Retina (tissue), 1 donor: ENCODE results near the gene ASRGL1.
A peak's percentile ranks its signal among the peaks of the same experiment; 100 is the strongest.

ENCODE experiments used
- DNase-seq: peaks from one replicate; pipeline ENCODE4 v3.0.0-alpha.2; 2016

The ASRGL1 gene

GRCh38 chr11:62394825-62395538 is 57.7 kb downstream of the ASRGL1 start:
- peak; percentile 90 for DNase-seq

GRCh38 chr11:62395885-62396551 is 58.8 kb downstream of the ASRGL1 start:
- DNase-seq: no peak

- DNase-seq: no peak
Measured at GRCh38 chr11:62398011-62398994, 61.1 kb downstream of the ASRGL1 start.

- no peak for DNase-seq
Measured at GRCh38 chr11:62399172-62399877, 62.1 kb downstream of the ASRGL1 start.

GRCh38 chr11:62399878-62400266 is 62.6 kb downstream of the ASRGL1 start:
- no peak for DNase-seq

- DNase-seq: no peak
Measured at GRCh38 chr11:62400281-62400680, 63.0 kb downstream of the ASRGL1 start.

- no peak for DNase-seq
Measured at GRCh38 chr11:62400760-62401159, 63.5 kb downstream of the ASRGL1 start.

- DNase-seq: no peak
Measured at GRCh38 chr11:62401356-62401755, 64.1 kb downstream of the ASRGL1 start.

GRCh38 chr11:62401811-62402210 is 64.6 kb downstream of the ASRGL1 start:
- DNase-seq: no peak

GRCh38 chr11:62402226-62402959 is 65.1 kb downstream of the ASRGL1 start:
- no peak for DNase-seq

- no peak for DNase-seq
Measured at GRCh38 chr11:62402960-62403730, 65.9 kb downstream of the ASRGL1 start.

- no peak for DNase-seq
Measured at GRCh38 chr11:62404435-62404834, 67.2 kb downstream of the ASRGL1 start.

GRCh38 chr11:62404901-62405300 is 67.7 kb downstream of the ASRGL1 start:
- no peak for DNase-seq

GRCh38 chr11:62406034-62406433 is 68.8 kb downstream of the ASRGL1 start:
- no peak for DNase-seq

GRCh38 chr11:62409831-62410230 is 72.6 kb downstream of the ASRGL1 start:
- DNase-seq: no peak

GRCh38 chr11:62410972-62411371 is 73.7 kb downstream of the ASRGL1 start:
- DNase-seq: no peak

GRCh38 chr11:62411524-62411923 is 74.3 kb downstream of the ASRGL1 start:
- DNase-seq: no peak

- DNase-seq: no peak
Measured at GRCh38 chr11:62413060-62413696, 75.9 kb downstream of the ASRGL1 start.

- DNase-seq: no peak
Measured at GRCh38 chr11:62416596-62416995, 79.3 kb downstream of the ASRGL1 start.

- no peak for DNase-seq
Measured at GRCh38 chr11:62418136-62418535, 80.9 kb downstream of the ASRGL1 start.

GRCh38 chr11:62418733-62419132 is 81.5 kb downstream of the ASRGL1 start, which contains the start of gene SCGB1A1:
Gene SCGB1A1, plus strand, starts transcription at chr11:62419033. Its CDS starts 63 bp downstream, at chr11:62419096.
- no peak for DNase-seq
